Gastrocnemius medialis (tissue), 4 donors: Measurements from ENCODE around the gene LHFPL2. TPM values are rescaled to one million over a fixed set of nuclear protein-coding genes. Genes with fewer than 3 reads are reported as not detected.

Experiments
- ATAC-seq, 2 donors: fragments of 150-250 bp; one replicate each; pipeline ENCODE4 v1.9.1; 2016
- DNase-seq, 2 donors: peaks; one replicate each; pipeline ENCODE4 v3.0.0-alpha.2; 2019
- H3K27ac ChIP-seq, 4 donors: fragments of 200-600 bp; sonication (generic); 1 replicate in 1 of 4; 2 replicates in 3 of 4; pipeline ENCODE4 v1.5.1; 2016 to 2018; ENCODE audit warnings: mild to moderate bottlenecking in 2 of 4, moderate library complexity in 1 of 4
- H3K27me3 ChIP-seq, 3 donors: fragments of 200-600 bp; sonication (generic) in 2 of 3; 1 replicate in 1 of 3; 2 replicates in 2 of 3; pipeline versions ENCODE4 v1.5.1 to v1.6.0; 2016 to 2019; ENCODE audit warnings: mild to moderate bottlenecking in 1 of 3, moderate library complexity in 1 of 3
- H3K36me3 ChIP-seq, 2 donors: fragments of 200-600 bp; sonication (generic) in 1 of 2; one replicate each; pipeline ENCODE4 v1.5.1; 2017 to 2018
- H3K4me1 ChIP-seq, 2 donors: fragments of 200-600 bp; sonication (generic) in 1 of 2; one replicate each; pipeline ENCODE4 v1.5.1; 2016 to 2017; ENCODE audit warnings: mild to moderate bottlenecking in 2 of 2
- H3K4me3 ChIP-seq, 4 donors: fragments of 200-600 bp; sonication (generic) in 3 of 4; 1 replicate in 1 of 4; 2 replicates in 3 of 4; pipeline ENCODE4 v1.5.1; 2016 to 2019; ENCODE audit warnings: mild to moderate bottlenecking in 2 of 4
- H3K9me3 ChIP-seq, 3 donors: fragments of 200-600 bp; sonication (generic) in 2 of 3; 1 replicate in 1 of 3; 2 replicates in 2 of 3; pipeline ENCODE4 v1.5.1; 2016 to 2019
- CTCF ChIP-seq, 5 experiments: fragments of 450-650 bp in 3 of 5; fragments of 200-600 bp in 2 of 5; sonication (generic) in 2 of 5; IDR thresholded peaks in 4 of 5; conservative IDR thresholded peaks in 1 of 5; 1 replicate in 4 of 5; 2 replicates in 1 of 5; pipeline ENCODE4 v1.5.1; 2016 to 2019; ENCODE audit warnings: antibody characterized with exemption in 5 of 5, mild to moderate bottlenecking in 3 of 5, moderate library complexity in 3 of 5
- POLR2A ChIP-seq, 2 donors: fragments of 450-650 bp; IDR thresholded peaks; one replicate each; pipeline ENCODE4 v1.6.1; 2017; ENCODE audit warnings: antibody characterized with exemption in 2 of 2, mild to moderate bottlenecking in 2 of 2, moderate library complexity in 2 of 2
- in situ Hi-C, 4 donors: fragments of 200-750 bp; cut with MboI; loops; one replicate each; pipeline versions ENCODE4 v1.15.0 to v1.8.0; 2017; ENCODE audit warnings: low sequenced_read_pairs in 4 of 4
- intact Hi-C: fragments of 100-400 bp; cut with DNase I; formaldehyde crosslinking; loops from one replicate; pipeline ENCODE4 v1.15.1; 2023; ENCODE audit warnings: low total_unique reads
- total RNA-seq, 4 donors: library from RNA; depleted of rRNA; stranded (reverse); fragments of >200 nt; gene quantifications; one replicate each; pipeline versions ENCODE4 v1.1.0 to v1.2.3, GENCODE V29; 2016

The LHFPL2 gene
- total RNA-seq, 4 donors from 2014 or later = 3.4 to 4.7 (median 3.5) TPM

- no peaks in the 10 kb centered on the region for H3K36me3 ChIP-seq
- DNase-seq (peak; percentile 15 to 27), ATAC-seq (peak; percentile 90 to 94)
- peaks cover 28 to 39% of the 10 kb centered on the region in 2 donors for H3K4me1 ChIP-seq
- intact Hi-C loops = loop anchor here (5.0 kb wide), 2 partner anchors 38 to 42 kb away; no protein-coding TSS in a partner anchor
- no peaks in the 10 kb centered on the region for H3K27me3 ChIP-seq
- H3K27ac ChIP-seq = peak overlapping the region in 3 of 4 donors; percentile 39 to 59 (median 55)
- in situ Hi-C loops = no loop called here
- no peak for TF ChIP-seq POLR2A (IDR thresholded peaks at IDR 0.05)
- no peak for TF ChIP-seq CTCF (IDR thresholded peaks at IDR 0.05 in 4 of 5, conservative IDR thresholded peaks at IDR 0.05 in 1 of 5)
- H3K9me3 ChIP-seq = no peaks in the 10 kb centered on the region
- no peak overlapping the region for H3K4me3 ChIP-seq
These were observed 53.7 kb downstream of the LHFPL2 start for GRCh38 chr5:78594610-78595457.

- ATAC-seq (no peak), DNase-seq (no peak)
- intact Hi-C loops (loop anchor here (5.0 kb wide), 1 partner anchor 37 kb away; no protein-coding TSS in a partner anchor), in situ Hi-C loops (no loop called here)
- H3K27me3 ChIP-seq = no peaks in the 10 kb centered on the region
- TF ChIP-seq POLR2A (IDR thresholded peaks at IDR 0.05) = no peak
- no peak for TF ChIP-seq CTCF (IDR thresholded peaks at IDR 0.05 in 4 of 5, conservative IDR thresholded peaks at IDR 0.05 in 1 of 5)
- no peak overlapping the region for H3K4me3 ChIP-seq
- H3K27ac ChIP-seq = no peak overlapping the region
- peaks cover 29 to 39% of the 10 kb centered on the region in 2 donors for H3K4me1 ChIP-seq
- H3K36me3 ChIP-seq = no peaks in the 10 kb centered on the region
- no peaks in the 10 kb centered on the region for H3K9me3 ChIP-seq
These were observed 54.6 kb downstream of the LHFPL2 start for GRCh38 chr5:78594021-78594420.

- TF ChIP-seq CTCF (IDR thresholded peaks at IDR 0.05 in 4 of 5, conservative IDR thresholded peaks at IDR 0.05 in 1 of 5) (no peak), POLR2A (IDR thresholded peaks at IDR 0.05) (no peak)
- H3K36me3 ChIP-seq = no peaks in the 10 kb centered on the region
- no peak for ATAC-seq
- H3K9me3 ChIP-seq = no peaks in the 10 kb centered on the region
- no peak overlapping the region for H3K4me3 ChIP-seq
- no peak for DNase-seq
- H3K27me3 ChIP-seq = no peaks in the 10 kb centered on the region
- in situ Hi-C loops (no loop called here), intact Hi-C loops (loop anchor here (5.0 kb wide), 1 partner anchor 36 kb away; no protein-coding TSS in a partner anchor)
- peaks cover 34 to 45% of the 10 kb centered on the region in 2 donors for H3K4me1 ChIP-seq
- no peak overlapping the region for H3K27ac ChIP-seq
These were observed 55.1 kb downstream of the LHFPL2 start for GRCh38 chr5:78593465-78593864.

- Histone ChIP-seq H3K36me3 (no peaks in the 10 kb centered on the region), H3K4me1 (peaks cover 40 to 51% of the 10 kb centered on the region in 2 donors), H3K27me3 (no peaks in the 10 kb centered on the region), H3K9me3 (no peaks in the 10 kb centered on the region), H3K4me3 (no peak overlapping the region), H3K27ac (no peak overlapping the region)
- TF ChIP-seq POLR2A (IDR thresholded peaks at IDR 0.05) (no peak), CTCF (IDR thresholded peaks at IDR 0.05 in 4 of 5, conservative IDR thresholded peaks at IDR 0.05 in 1 of 5) (no peak)
- in situ Hi-C loops (no loop called here), intact Hi-C loops (loop anchor here (5.0 kb wide), 1 partner anchor 36 kb away; no protein-coding TSS in a partner anchor)
- ATAC-seq (no peak), DNase-seq (no peak)
These were observed 55.7 kb downstream of the LHFPL2 start for GRCh38 chr5:78592735-78593386.
